Activated naive CD4-positive, alpha-beta T cell treated with anti-CD3 and anti-CD28 coated beads, Interleukin-2, amount 10 ng/mL, durations not matched to agents 7 days and 5 days (primary cell): ENCODE results near the gene MSTN.

Experiments used
- CTCF ChIA-PET: fragments of 350-600 bp; sonication (Branson Sonifier 250); formaldehyde crosslinking; loops from one replicate; lab custom pipeline; 2021; ENCODE audit warnings: antibody characterized with exemption; lab: Charles Lee
- DNase-seq: peaks from one replicate; pipeline ENCODE4 v3.0.0-alpha.2; 2020
- H3K27ac Mint-ChIP-seq: one replicate; pipeline ENCODE4 v1.8.0; 2021; ENCODE audit warnings: mild to moderate bottlenecking, moderate library complexity, mixed read lengths
- H3K27me3 Mint-ChIP-seq: one replicate; pipeline ENCODE4 v1.8.0; 2021; ENCODE audit warnings: mild to moderate bottlenecking, mixed read lengths
- H3K36me3 Mint-ChIP-seq: one replicate; pipeline ENCODE4 v1.8.0; 2021; ENCODE audit warnings: mixed read lengths
- H3K4me1 Mint-ChIP-seq: one replicate; pipeline ENCODE4 v1.8.0; 2021; ENCODE audit warnings: mixed read lengths
- H3K4me3 Mint-ChIP-seq: one replicate; pipeline ENCODE4 v1.8.0; 2021; ENCODE audit warnings: mild to moderate bottlenecking, moderate library complexity, mixed read lengths
- H3K9me3 Mint-ChIP-seq: one replicate; pipeline ENCODE4 v1.8.0; 2021; ENCODE audit warnings: mixed read lengths

MSTN gene

DNA sequence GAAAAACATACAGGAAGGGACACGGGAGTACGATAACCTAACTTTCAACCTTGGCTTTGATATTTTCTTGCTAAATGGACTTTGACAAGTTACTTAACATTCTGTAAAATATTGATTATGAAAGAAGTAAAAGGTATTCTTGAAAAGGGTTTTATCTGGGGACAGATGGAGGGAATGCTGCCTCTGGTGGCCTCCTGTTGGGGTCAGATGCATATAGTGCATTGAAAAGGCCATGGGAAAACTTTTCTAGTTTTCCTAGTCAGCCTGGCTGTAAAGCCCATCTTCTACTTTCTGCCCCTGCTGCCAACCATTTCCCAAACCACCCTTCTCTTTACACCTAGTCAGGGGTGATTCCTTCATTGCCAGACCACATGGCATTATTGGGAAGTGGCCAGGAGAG lies 22.2 kb upstream of the MSTN start:
- no peak overlapping the region for H3K27ac Mint-ChIP-seq
- H3K4me3 Mint-ChIP-seq, result no peak overlapping the region
- no peaks in the 10 kb centered on the region for H3K4me1 Mint-ChIP-seq
- peaks cover 7% of the 10 kb centered on the region for H3K27me3 Mint-ChIP-seq
- H3K9me3 Mint-ChIP-seq, result no peaks in the 10 kb centered on the region
- H3K36me3 Mint-ChIP-seq, result no peaks in the 10 kb centered on the region
- DNase-seq, result no peak
- CTCF ChIA-PET, result interaction anchor here (0.9 kb wide), 1 partner anchor 10 kb away, joined by 3 read pairs; no protein-coding TSS in a partner anchor

DNA sequence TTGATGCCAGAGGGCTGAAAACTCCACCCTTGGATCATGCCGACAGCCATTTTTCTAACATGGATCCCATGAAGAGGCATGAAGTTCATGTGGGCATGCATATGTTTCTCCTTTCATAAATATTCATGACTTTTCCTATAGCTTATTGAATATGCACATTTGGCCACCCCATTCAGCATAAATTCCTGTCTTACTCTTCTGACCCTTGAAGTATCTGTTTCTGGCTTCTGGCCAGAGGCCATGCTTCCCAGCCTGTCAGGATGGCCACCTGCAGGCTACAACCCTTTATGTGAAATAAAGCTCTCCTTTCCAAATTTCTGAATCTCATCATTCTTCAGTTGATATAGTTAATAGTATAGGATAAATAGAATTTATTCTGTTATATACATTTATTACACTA lies 19.6 kb upstream of the MSTN start:
- no peak for DNase-seq
- Mint-ChIP-seq H3K4me3 (no peak overlapping the region), H3K27me3 (peaks cover 14% of the 10 kb centered on the region), H3K4me1 (no peaks in the 10 kb centered on the region), H3K27ac (no peak overlapping the region), H3K36me3 (no peaks in the 10 kb centered on the region), H3K9me3 (no peaks in the 10 kb centered on the region)
- CTCF ChIA-PET, result no interaction called here

DNA sequence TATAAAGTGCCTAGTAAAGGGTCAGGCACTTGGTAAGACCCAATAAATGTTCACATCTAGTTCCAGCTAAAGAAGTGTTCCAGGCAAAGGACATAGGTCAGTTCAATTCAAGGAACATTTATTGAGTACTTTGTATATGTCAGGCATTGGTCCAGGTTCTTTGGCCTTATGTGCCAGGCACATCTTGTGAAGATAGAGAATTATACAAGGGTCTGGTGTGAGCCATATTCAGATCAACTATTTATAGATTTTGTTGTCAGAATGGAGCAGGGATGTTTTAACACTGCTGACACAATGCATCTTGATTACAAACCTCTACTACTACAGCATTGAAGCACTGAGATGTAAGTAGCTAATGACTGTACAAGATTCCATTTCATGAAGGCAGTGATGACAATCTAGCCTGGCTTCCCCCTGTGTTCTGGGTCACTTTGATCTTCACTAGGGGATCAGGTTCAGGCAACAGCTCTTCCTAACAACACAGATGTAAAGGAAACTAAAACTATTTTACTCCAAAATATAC lies 18.1 kb upstream of the MSTN start:
- H3K9me3 Mint-ChIP-seq, result no peaks in the 10 kb centered on the region
- no peak for DNase-seq
- CTCF ChIA-PET, result no interaction called here
- no peak overlapping the region for H3K27ac Mint-ChIP-seq
- peaks cover 14% of the 10 kb centered on the region for H3K27me3 Mint-ChIP-seq
- no peaks in the 10 kb centered on the region for H3K4me1 Mint-ChIP-seq
- no peak overlapping the region for H3K4me3 Mint-ChIP-seq
- H3K36me3 Mint-ChIP-seq, result no peaks in the 10 kb centered on the region

DNA sequence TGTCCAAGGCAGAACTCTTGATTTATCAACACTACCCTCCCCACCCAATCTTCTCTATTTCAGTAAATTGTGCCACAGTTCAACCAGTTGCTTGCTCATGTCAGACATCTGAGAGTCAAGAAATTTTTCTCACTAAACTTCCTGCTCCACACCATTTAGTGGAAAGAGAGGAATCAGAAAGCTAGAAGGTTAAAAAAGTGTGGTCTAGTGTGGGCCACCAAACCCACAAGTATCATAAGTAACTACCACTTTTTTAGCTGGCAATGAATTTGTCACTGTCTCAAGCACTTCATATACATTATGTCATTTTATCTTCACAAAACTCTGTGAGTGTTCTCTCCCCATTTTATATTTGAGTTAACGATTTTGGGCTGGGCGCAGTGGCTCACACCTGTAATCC lies 16.6 kb upstream of the MSTN start:
- H3K36me3 Mint-ChIP-seq, result no peaks in the 10 kb centered on the region
- H3K27me3 Mint-ChIP-seq, result peaks cover 14% of the 10 kb centered on the region
- no peaks in the 10 kb centered on the region for H3K9me3 Mint-ChIP-seq
- no peak overlapping the region for H3K27ac Mint-ChIP-seq
- H3K4me1 Mint-ChIP-seq, result no peaks in the 10 kb centered on the region
- H3K4me3 Mint-ChIP-seq, result no peak overlapping the region
- no peak for DNase-seq
- CTCF ChIA-PET, result no interaction called here

DNA sequence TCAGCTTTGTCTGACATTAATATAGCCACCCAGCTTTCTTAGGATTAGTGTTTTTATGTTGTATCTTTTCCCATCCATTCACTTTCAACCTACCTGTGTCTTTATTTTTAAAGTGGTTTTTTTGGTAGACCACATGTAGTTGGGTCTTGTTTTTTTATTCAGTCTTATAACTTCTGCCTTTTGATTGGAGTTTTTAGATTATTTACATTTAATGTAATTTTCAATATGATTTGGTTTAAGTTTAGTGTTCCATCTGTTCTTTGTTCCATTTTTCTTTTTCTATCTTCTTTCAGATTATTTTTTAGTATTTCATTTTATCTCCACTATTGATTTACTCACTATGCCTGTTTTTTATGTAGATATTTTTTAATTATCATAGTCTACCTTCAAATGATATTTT lies 13.1 kb upstream of the MSTN start:
- H3K4me1 Mint-ChIP-seq, result no peaks in the 10 kb centered on the region
- no peaks in the 10 kb centered on the region for H3K36me3 Mint-ChIP-seq
- no peak for DNase-seq
- no peak overlapping the region for H3K27ac Mint-ChIP-seq
- H3K27me3 Mint-ChIP-seq, result peaks cover 8% of the 10 kb centered on the region
- no peaks in the 10 kb centered on the region for H3K9me3 Mint-ChIP-seq
- H3K4me3 Mint-ChIP-seq, result no peak overlapping the region
- CTCF ChIA-PET, result no interaction called here

DNA sequence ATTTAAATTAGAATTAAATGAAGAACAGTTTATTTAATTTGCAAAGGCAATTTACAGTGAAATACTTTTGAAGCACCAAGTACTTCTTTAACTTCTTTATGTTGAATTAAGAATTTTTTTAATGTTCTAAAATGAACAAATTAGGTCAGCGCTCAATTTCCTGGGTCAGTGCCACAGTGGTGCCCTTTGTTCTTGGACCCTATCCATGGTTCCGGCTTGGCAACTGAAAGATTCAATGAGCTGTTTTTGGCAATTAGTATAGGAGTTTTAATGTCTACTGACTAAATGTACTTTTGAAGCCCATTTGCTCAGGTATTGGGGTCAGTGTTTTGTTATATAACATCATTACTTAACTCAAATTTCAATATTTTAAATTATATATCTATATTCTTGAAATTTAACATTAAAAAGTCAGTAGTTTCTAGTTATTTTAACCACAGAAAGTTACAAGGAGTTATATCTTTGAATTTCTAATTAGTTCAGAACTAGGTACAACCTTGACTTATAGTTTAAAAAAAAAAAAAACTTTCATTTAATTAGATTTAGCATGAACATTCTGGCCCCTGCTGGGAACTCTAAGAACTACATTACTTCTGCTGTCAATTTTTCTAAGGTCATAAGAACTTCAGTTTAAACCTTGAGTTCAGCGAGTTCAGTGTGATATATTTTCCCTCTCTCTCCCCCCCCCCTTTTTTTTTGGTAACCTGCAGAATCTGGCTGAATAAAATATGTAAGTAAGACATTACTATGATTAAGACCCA lies 7.6 kb upstream of the MSTN start:
- Mint-ChIP-seq H3K9me3 (no peaks in the 10 kb centered on the region), H3K4me1 (no peaks in the 10 kb centered on the region), H3K4me3 (no peak overlapping the region), H3K36me3 (no peaks in the 10 kb centered on the region), H3K27me3 (no peaks in the 10 kb centered on the region), H3K27ac (no peak overlapping the region)
- DNase-seq, result peak; percentile 39
- CTCF ChIA-PET, result interaction anchor here (0.7 to 1.4 kb wide), 3 partner anchors 18 to 307 kb away, joined by 3 to 6 read pairs (median 3); partner anchors contain the start of gene OSGEPL1

DNA sequence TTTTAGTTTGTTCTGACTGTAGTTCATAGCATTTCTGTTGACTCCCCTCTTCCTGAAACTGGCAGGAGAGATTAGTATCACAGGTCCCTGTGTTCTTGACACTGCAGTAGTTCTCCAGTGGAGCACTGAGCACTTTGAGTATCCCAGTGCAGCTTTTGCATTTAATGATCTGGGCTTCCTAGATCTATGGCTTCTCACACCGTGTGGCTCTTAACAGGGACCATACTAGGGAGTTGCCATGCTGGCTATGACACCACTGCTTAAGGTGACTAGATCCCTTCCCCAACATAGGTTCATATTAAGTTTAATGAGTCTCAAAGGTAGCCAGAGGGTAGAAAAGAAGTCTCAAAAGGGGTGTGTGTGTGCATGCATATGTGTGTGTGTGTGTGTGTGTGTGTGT lies 6.2 kb upstream of the MSTN start:
- DNase-seq, result no peak
- no peaks in the 10 kb centered on the region for H3K4me1 Mint-ChIP-seq
- H3K4me3 Mint-ChIP-seq, result no peak overlapping the region
- no peaks in the 10 kb centered on the region for H3K27me3 Mint-ChIP-seq
- CTCF ChIA-PET, result interaction anchor here (1.2 kb wide), 1 partner anchor 270 kb away, joined by 4 read pairs; no protein-coding TSS in a partner anchor
- no peak overlapping the region for H3K27ac Mint-ChIP-seq
- no peaks in the 10 kb centered on the region for H3K36me3 Mint-ChIP-seq
- H3K9me3 Mint-ChIP-seq, result no peaks in the 10 kb centered on the region

DNA sequence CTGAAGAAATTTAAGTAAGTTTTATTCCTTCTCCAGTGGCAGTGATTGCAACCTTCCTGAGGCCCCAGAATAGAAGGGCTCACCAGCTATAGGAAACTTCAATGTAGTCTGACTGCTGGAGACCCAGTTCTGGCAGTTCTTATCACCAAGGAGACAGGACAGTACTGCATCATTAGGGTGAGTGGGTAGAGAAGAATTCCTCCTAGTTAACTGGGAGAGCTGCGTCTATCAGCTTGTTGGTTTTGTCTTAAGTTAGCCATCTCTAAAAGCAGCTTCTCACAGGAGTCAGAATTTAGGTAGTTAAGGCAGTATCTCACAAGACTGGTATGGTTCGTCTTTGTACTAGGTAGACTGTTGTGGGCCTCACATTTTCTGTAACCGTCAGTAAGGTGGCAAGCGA lies 3.3 kb upstream of the MSTN start:
- Mint-ChIP-seq H3K36me3 (no peaks in the 10 kb centered on the region), H3K27ac (no peak overlapping the region), H3K27me3 (no peaks in the 10 kb centered on the region), H3K9me3 (no peaks in the 10 kb centered on the region), H3K4me3 (no peak overlapping the region), H3K4me1 (no peaks in the 10 kb centered on the region)
- CTCF ChIA-PET, result no interaction called here
- DNase-seq, result no peak

DNA sequence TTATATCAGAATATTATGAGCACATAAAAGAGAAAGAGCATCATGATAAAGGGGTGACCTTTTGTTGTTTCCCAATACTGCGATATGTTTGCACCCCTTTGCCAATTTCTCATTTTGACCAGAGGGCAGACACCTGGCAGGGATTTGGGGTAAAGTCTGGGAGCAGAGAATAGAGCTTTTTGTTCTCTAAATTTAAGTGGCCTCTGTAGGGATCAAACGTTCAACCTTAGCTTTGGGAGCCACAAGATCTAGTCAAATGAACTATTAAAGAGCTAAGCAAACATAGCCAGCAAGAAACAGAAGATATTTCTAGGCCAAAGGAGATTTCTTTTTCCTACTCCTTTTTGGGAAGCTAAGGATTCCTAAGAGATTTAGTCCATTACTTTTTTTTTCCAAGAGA lies 1.1 kb upstream of the MSTN start:
- H3K4me3 Mint-ChIP-seq, result no peak overlapping the region
- H3K27ac Mint-ChIP-seq, result no peak overlapping the region
- no peaks in the 10 kb centered on the region for H3K36me3 Mint-ChIP-seq
- CTCF ChIA-PET, result no interaction called here
- H3K9me3 Mint-ChIP-seq, result no peaks in the 10 kb centered on the region
- H3K4me1 Mint-ChIP-seq, result no peaks in the 10 kb centered on the region
- H3K27me3 Mint-ChIP-seq, result no peaks in the 10 kb centered on the region
- DNase-seq, result no peak

DNA sequence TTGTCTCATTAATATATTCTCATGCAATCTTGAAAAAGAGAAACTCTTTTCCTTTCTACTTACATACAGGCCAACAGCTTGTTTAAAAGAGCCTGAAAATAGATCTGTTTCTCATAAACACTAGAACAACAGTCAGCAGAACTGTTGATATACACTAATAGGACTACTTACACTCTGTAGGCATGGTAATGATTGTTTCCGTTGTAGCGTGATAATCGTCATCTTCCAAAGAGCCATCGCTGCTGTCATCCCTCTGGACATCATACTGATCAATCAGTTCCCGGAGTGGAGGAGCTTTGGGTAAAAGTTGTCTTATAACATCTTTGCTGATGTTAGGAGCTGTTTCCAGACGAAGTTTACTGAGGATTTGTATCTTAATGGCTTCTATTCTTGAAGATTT lies 476 bp downstream of the MSTN start:
- Mint-ChIP-seq H3K27me3 (no peaks in the 10 kb centered on the region), H3K4me3 (no peak overlapping the region), H3K4me1 (no peaks in the 10 kb centered on the region), H3K27ac (no peak overlapping the region), H3K36me3 (no peaks in the 10 kb centered on the region), H3K9me3 (no peaks in the 10 kb centered on the region)
- no peak for DNase-seq
- CTCF ChIA-PET, result interaction anchor here (0.6 kb wide), 1 partner anchor 9 kb away, joined by 3 read pairs; no protein-coding TSS in a partner anchor

DNA sequence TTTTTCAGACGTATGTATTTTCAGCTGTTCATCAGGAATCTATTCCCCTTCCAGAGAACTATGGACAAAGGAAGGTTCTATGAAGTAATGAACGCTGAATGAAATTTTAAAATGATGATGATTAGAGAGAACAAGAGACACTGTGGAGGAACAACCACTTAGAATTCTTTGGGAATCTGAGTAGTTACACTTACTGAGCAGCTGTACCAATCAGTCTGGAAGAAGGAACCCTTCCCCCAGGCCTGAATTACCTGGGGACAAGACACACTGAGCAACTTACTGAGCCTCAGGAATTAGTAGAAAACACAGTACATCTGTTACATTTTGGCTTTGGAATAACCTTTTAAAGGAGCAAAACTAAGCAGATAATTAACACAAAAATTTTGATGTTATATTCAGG lies 1.9 kb downstream of the MSTN start:
- no peaks in the 10 kb centered on the region for H3K36me3 Mint-ChIP-seq
- no peaks in the 10 kb centered on the region for H3K9me3 Mint-ChIP-seq
- no peak overlapping the region for H3K4me3 Mint-ChIP-seq
- CTCF ChIA-PET, result no interaction called here
- no peak overlapping the region for H3K27ac Mint-ChIP-seq
- no peak for DNase-seq
- H3K4me1 Mint-ChIP-seq, result no peaks in the 10 kb centered on the region
- no peaks in the 10 kb centered on the region for H3K27me3 Mint-ChIP-seq

DNA sequence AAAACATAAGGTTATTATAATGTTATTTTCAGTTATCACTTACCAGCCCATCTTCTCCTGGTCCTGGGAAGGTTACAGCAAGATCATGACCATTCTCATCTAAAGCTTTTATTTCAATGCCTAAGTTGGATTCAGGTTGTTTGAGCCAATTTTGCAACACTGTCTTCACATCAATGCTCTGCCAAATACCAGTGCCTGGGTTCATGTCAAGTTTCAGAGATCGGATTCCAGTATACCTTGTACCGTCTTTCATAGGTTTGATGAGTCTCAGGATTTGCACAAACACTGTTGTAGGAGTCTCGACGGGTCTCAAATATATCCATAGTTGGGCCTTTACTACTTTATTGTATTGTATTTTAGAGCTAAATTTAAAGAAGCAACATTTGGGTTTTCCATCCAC lies 2.5 kb downstream of the MSTN start:
- no peak overlapping the region for H3K27ac Mint-ChIP-seq
- no peaks in the 10 kb centered on the region for H3K4me1 Mint-ChIP-seq
- H3K9me3 Mint-ChIP-seq, result no peaks in the 10 kb centered on the region
- CTCF ChIA-PET, result no interaction called here
- H3K36me3 Mint-ChIP-seq, result no peaks in the 10 kb centered on the region
- no peaks in the 10 kb centered on the region for H3K27me3 Mint-ChIP-seq
- H3K4me3 Mint-ChIP-seq, result no peak overlapping the region
- DNase-seq, result no peak

DNA sequence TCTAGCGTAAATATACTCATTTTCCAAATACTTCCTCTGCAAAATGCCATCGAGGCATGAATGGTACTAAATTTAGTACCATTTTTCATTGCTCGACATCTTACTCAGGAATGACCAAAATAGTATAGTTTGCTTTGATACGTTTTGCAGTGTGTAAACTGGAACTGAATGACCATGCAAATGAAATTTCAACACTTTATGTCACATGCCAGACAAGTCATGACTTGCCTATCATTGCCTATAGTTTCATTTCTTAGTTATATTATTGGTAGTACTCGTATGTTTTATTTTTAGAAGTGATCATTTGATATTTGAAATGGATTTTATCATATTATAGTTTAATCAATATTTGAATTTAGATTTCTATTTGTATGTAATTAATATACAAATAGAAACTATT lies 9.1 kb downstream of the MSTN start:
- Mint-ChIP-seq H3K9me3 (no peaks in the 10 kb centered on the region), H3K4me1 (no peaks in the 10 kb centered on the region), H3K4me3 (no peak overlapping the region), H3K27ac (no peak overlapping the region), H3K27me3 (no peaks in the 10 kb centered on the region), H3K36me3 (no peaks in the 10 kb centered on the region)
- no peak for DNase-seq
- CTCF ChIA-PET, result no interaction called here

DNA sequence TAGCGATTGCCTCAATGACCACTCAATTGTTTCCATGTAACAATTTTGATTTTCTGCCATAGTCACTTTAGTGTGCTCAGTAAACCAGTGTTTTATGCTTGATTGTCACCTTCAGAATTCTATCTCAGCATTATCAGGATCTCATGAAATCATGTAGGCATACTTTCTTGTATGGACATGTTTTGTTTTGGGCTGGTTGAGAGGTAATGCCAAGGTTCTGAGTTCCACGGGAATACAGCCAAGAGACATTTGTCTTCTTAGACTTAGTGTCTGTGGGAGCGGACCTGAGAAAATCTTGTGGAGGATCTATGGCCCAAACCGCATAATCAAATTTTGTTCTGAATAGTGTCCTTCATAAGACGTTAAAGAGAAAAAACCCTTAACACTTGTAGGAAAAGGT lies 10.2 kb downstream of the MSTN start:
- Mint-ChIP-seq H3K36me3 (no peaks in the 10 kb centered on the region), H3K4me1 (no peaks in the 10 kb centered on the region), H3K27ac (no peak overlapping the region), H3K27me3 (no peaks in the 10 kb centered on the region), H3K4me3 (no peak overlapping the region), H3K9me3 (no peaks in the 10 kb centered on the region)
- CTCF ChIA-PET, result no interaction called here
- DNase-seq, result no peak

DNA sequence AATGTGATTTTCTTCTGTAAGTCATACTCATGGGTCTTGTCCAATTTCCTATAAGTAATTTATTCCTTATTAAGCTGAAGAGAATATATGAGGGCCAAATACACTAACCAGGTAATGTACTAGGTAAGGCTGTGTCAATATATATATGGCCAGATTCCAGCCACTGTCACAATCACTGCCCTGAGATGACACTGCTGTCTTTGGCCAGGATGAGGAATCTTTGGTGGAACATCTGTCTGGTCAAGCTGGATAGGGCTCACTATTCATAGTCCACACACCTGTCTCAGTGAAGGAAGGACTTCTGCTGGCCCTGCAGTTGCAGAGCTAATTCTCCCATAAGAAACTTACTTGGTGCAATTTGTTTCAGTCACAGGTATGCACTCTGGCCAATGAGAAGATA lies 11.3 kb downstream of the MSTN start:
- no peaks in the 10 kb centered on the region for H3K27me3 Mint-ChIP-seq

More for the DNA sequence above, 11.3 kb downstream of the MSTN start:
- DNase-seq, result no peak
- no peaks in the 10 kb centered on the region for H3K36me3 Mint-ChIP-seq
- H3K9me3 Mint-ChIP-seq, result no peaks in the 10 kb centered on the region
- H3K4me3 Mint-ChIP-seq, result no peak overlapping the region
- H3K27ac Mint-ChIP-seq, result no peak overlapping the region
- CTCF ChIA-PET, result no interaction called here
- H3K4me1 Mint-ChIP-seq, result no peaks in the 10 kb centered on the region
